Measurements from ENCODE around the gene TMEM175. TPM values are rescaled to one million over a fixed set of nuclear protein-coding genes. Genes with fewer than 3 reads are reported as not detected.

The TMEM175 gene
- total and polyA plus RNA-seq, 9 of the 15 experiments (the other 6 are each of a cell fraction or from before 2014, with no cell fraction given), result 0.13 to 30.9 (median 9.4) TPM

- no peak overlapping the region for H3K4me3 ChIP-seq
- H2AFZ ChIP-seq (ENCODE audit: low read depth, low read length), result no peak overlapping the region
- no peaks in the 10 kb centered on the region for H4K20me1 ChIP-seq (replicated peaks; ENCODE audit: control insufficient read depth, insufficient read depth, low read length)
- ATAC-seq (no peak), DNase-seq (ENCODE audit: extremely low read depth in 1 of 4, low spot score in 3 of 4) (no peak), FAIRE-seq (no peak)
- ChIA-PET POLR2A (interaction anchor here (1.0 to 1.2 kb wide), 2 partner anchors 9 to 23 kb away, joined by 3 to 4 read pairs; partner anchors contain the start of genes GAK and TMEM175), CTCF (ENCODE audit: low intra/inter-chr PET ratio) (no interaction called here)
- H3K4me2 ChIP-seq (ENCODE audit: insufficient read depth, low read length), result no peak overlapping the region
- TF ChIP-seq FOS (IDR thresholded peaks at IDR 0.05; ENCODE audit: extremely low read depth, insufficient read length) (no peak), POLR2G (IDR thresholded peaks at IDR 0.05; ENCODE audit: low read depth, low read length) (peak; percentile 18; the same call in 1 of the 2 replicates), RBBP5 (IDR thresholded peaks at IDR 0.05; ENCODE audit: borderline replicate concordance, insufficient read depth, low read length, poor library complexity, severe bottlenecking) (no peak)
- intact Hi-C loops (cut with micrococcal nuclease) (no loop called here), in situ Hi-C loops (cut with MboI) (no loop called here)
- 97% methylated on average over 19 of the region's 26 CpGs for WGBS (ENCODE audit: insufficient coverage, low coverage, missing lambda C conversion rate)
- no peaks in the 10 kb centered on the region for H3K27me3 ChIP-seq (ENCODE audit: control insufficient read depth in 2 of 2, insufficient read depth in 2 of 2, low read length in 2 of 2)
- peaks cover 0 to 16% of the 10 kb centered on the region in 2 experiments; a peak in 1 of 5 replicates for H3K4me1 ChIP-seq (replicated peaks in 1 of 2; ENCODE audit: control insufficient read depth in 2 of 2, insufficient read depth in 2 of 2, low read length in 2 of 2)
- no peak overlapping the region for H3K9ac ChIP-seq (ENCODE audit: insufficient read depth in 1 of 2, low read depth in 2 of 2, low read length in 2 of 2)
- no TSS peak for BruUV-seq (replicated peaks)
- H3K9me3 ChIP-seq (replicated peaks; ENCODE audit: control insufficient read depth, insufficient read depth, low read depth, low read length), result peaks cover 5% of the 10 kb centered on the region; the same call in 1 of the 2 replicates
- no peak overlapping the region for H3K27ac ChIP-seq (ENCODE audit: extremely low read depth, low read depth, low read length)
- peaks cover 7% of the 10 kb centered on the region; the same call in 2 of the 3 replicates for H3K79me2 ChIP-seq (ENCODE audit: control insufficient read depth, insufficient read depth, low read length)
- H3K36me3 ChIP-seq (ENCODE audit: control insufficient read depth, insufficient read depth, low read length), result peaks cover 66% of the 10 kb centered on the region; the same call in 2 of the 3 replicates
- H3K9me1 ChIP-seq (ENCODE audit: control insufficient read depth, insufficient read depth, low read length), result no peaks in the 10 kb centered on the region
Measured at GRCh38 chr4:909131-909571, 23.1 kb upstream of the TMEM175 start.

GRCh38 chr4:909821-910220 lies 22.4 kb upstream of the TMEM175 start:
- peaks cover 5% of the 10 kb centered on the region; the same call in 1 of the 2 replicates for H3K9me3 ChIP-seq (replicated peaks; ENCODE audit: control insufficient read depth, insufficient read depth, low read depth, low read length)
- no TSS peak for BruUV-seq (replicated peaks)
- H3K36me3 ChIP-seq (ENCODE audit: control insufficient read depth, insufficient read depth, low read length), result peaks cover 61% of the 10 kb centered on the region; the same call in 2 of the 3 replicates
- WGBS (ENCODE audit: insufficient coverage, low coverage, missing lambda C conversion rate), result 96% methylated on average over 11 of the region's 12 CpGs
- H3K27ac ChIP-seq (ENCODE audit: extremely low read depth, low read depth, low read length), result no peak overlapping the region
- H3K4me2 ChIP-seq (ENCODE audit: insufficient read depth, low read length), result no peak overlapping the region
- H3K79me2 ChIP-seq (ENCODE audit: control insufficient read depth, insufficient read depth, low read length), result peaks cover 10% of the 10 kb centered on the region
- FAIRE-seq, result no peak
- intact Hi-C loops (cut with micrococcal nuclease), result no loop called here
- H3K4me1 ChIP-seq (replicated peaks in 1 of 2; ENCODE audit: control insufficient read depth in 2 of 2, insufficient read depth in 2 of 2, low read length in 2 of 2), result peaks cover 0 to 20% of the 10 kb centered on the region in 2 experiments; a peak in 1 of 5 replicates
- no peak for DNase-seq (ENCODE audit: extremely low read depth in 1 of 4, low spot score in 3 of 4)
- in situ Hi-C loops (cut with MboI), result no loop called here
- no peak overlapping the region for H2AFZ ChIP-seq (ENCODE audit: low read depth, low read length)
- no peak overlapping the region for H3K4me3 ChIP-seq
- ATAC-seq, result no peak
- H4K20me1 ChIP-seq (replicated peaks; ENCODE audit: control insufficient read depth, insufficient read depth, low read length), result 0 out of 2 replicates have a peak, but pooled peaks cover 1% of the 10 kb centered on the region
- H3K27me3 ChIP-seq (ENCODE audit: control insufficient read depth in 2 of 2, insufficient read depth in 2 of 2, low read length in 2 of 2), result no peaks in the 10 kb centered on the region
- no peak overlapping the region for H3K9ac ChIP-seq (ENCODE audit: insufficient read depth in 1 of 2, low read depth in 2 of 2, low read length in 2 of 2)
- POLR2A ChIA-PET, result interaction anchor here (1.2 kb wide), 2 partner anchors 10 to 12 kb away, joined by 4 read pairs; no protein-coding TSS in a partner anchor
- CTCF ChIA-PET (ENCODE audit: low intra/inter-chr PET ratio), result no interaction called here
- no peaks in the 10 kb centered on the region for H3K9me1 ChIP-seq (ENCODE audit: control insufficient read depth, insufficient read depth, low read length)
- TF ChIP-seq POLR2G (IDR thresholded peaks at IDR 0.05; ENCODE audit: low read depth, low read length) (no peak), ARHGAP35 (IDR thresholded peaks at IDR 0.05; ENCODE audit: partially characterized antibody) (no peak), SMC3 (conservative IDR thresholded peaks at IDR 0.05; ENCODE audit: insufficient read depth, low read depth, low read length) (no peak), KLF10 (CRISPR knock-in tag; IDR thresholded peaks at IDR 0.05) (no peak), NFYB (IDR thresholded peaks at IDR 0.05; ENCODE audit: extremely low read depth, insufficient read length) (no peak), STAT5B (CRISPR knock-in tag; IDR thresholded peaks at IDR 0.05) (no peak), GTF3C2 (IDR thresholded peaks at IDR 0.05; ENCODE audit: borderline replicate concordance, extremely low read depth, insufficient read length) (no peak), NKRF (IDR thresholded peaks at IDR 0.05; ENCODE audit: borderline replicate concordance) (no peak)

Measured in K562 (cell line).